Activated naive CD4-positive, alpha-beta T cell treated with Interleukin-2 at 50 U/mL for 16 hours (primary cell): Measurements from ENCODE around the gene C16orf74.

Experiments
- DNase-seq: peaks from one replicate; pipeline ENCODE4 v3.0.0-alpha.2; 2020

C16orf74 gene

GRCh38 chr16:85750827-85751697 is at the start of gene C16orf74:
TSS of gene C16orf74 (minus strand) at chr16:85751096. CDS start at chr16:85735217, 15,879 bp downstream.
- DNase-seq: no peak

- DNase-seq: peak; percentile 54
Observed at GRCh38 chr16:85800321-85800669, 49.4 kb upstream of the C16orf74 start.

GRCh38 chr16:85799497-85800320 is 48.8 kb upstream of the C16orf74 start, which contains the start of the genes COX4I1 and EMC8:
TSS of gene COX4I1 (plus strand) at chr16:85799695. CDS start at chr16:85801206, 1,511 bp downstream.
TSS of gene EMC8 (minus strand) at chr16:85799544. CDS start at chr16:85799295, 249 bp downstream.
- DNase-seq: peak; percentile 94

GRCh38 chr16:85798901-85799496 is 48.1 kb upstream of the C16orf74 start:
- DNase-seq: peak; percentile 47

GRCh38 chr16:85798283-85798776 is 47.4 kb upstream of the C16orf74 start:
- DNase-seq: no peak

GRCh38 chr16:85796599-85796998 is 45.7 kb upstream of the C16orf74 start:
- no peak for DNase-seq

- no peak for DNase-seq
Observed at GRCh38 chr16:85796152-85796551, 45.3 kb upstream of the C16orf74 start.

GRCh38 chr16:85794696-85795095 is 43.8 kb upstream of the C16orf74 start:
- no peak for DNase-seq

GRCh38 chr16:85793662-85794298 is 42.9 kb upstream of the C16orf74 start:
- DNase-seq: no peak

- DNase-seq: no peak
Observed at GRCh38 chr16:85789773-85790172, 38.9 kb upstream of the C16orf74 start.

GRCh38 chr16:85788819-85789218 is 37.9 kb upstream of the C16orf74 start:
- no peak for DNase-seq

- no peak for DNase-seq
Observed at GRCh38 chr16:85785927-85786326, 35.0 kb upstream of the C16orf74 start.

GRCh38 chr16:85784813-85785212 is 33.9 kb upstream of the C16orf74 start:
- DNase-seq: no peak

GRCh38 chr16:85783441-85783840 is 32.5 kb upstream of the C16orf74 start:
- DNase-seq: no peak

GRCh38 chr16:85782451-85782850 is 31.6 kb upstream of the C16orf74 start:
- DNase-seq: no peak

GRCh38 chr16:85781695-85782370 is 30.9 kb upstream of the C16orf74 start:
- DNase-seq: no peak

GRCh38 chr16:85781156-85781555 is 30.3 kb upstream of the C16orf74 start:
- no peak for DNase-seq

- no peak for DNase-seq
Observed at GRCh38 chr16:85780281-85780680, 29.4 kb upstream of the C16orf74 start.

- peak; percentile 38 for DNase-seq
Observed at GRCh38 chr16:85778873-85779272, 28.0 kb upstream of the C16orf74 start.

GRCh38 chr16:85777583-85778310 is 26.9 kb upstream of the C16orf74 start:
- DNase-seq: no peak

- DNase-seq: no peak
Observed at GRCh38 chr16:85774811-85775210, 23.9 kb upstream of the C16orf74 start.
